Measurements from ENCODE around the gene SSR3. TPM values are rescaled to one million over a fixed set of nuclear protein-coding genes. Genes with fewer than 3 reads are reported as not detected.

The SSR3 gene
- total RNA-seq, 1 donor from 2014 or later = 290 TPM

- peak; percentile 98 for DNase-seq
Measured at GRCh38 chr3:156535162-156535627, 19.7 kb downstream of the SSR3 start.

GRCh38 chr3:156533205-156533604, 21.7 kb downstream of the SSR3 start:
- DNase-seq = no peak

GRCh38 chr3:156532730-156533129, 22.2 kb downstream of the SSR3 start:
- no peak for DNase-seq

GRCh38 chr3:156530980-156531379, 23.9 kb downstream of the SSR3 start:
- DNase-seq = no peak

GRCh38 chr3:156527060-156527459, 27.9 kb downstream of the SSR3 start:
- no peak for DNase-seq

- DNase-seq = no peak
Measured at GRCh38 chr3:156525808-156526207, 29.1 kb downstream of the SSR3 start.

- DNase-seq = no peak
Measured at GRCh38 chr3:156522673-156523072, 32.2 kb downstream of the SSR3 start.

GRCh38 chr3:156519758-156520162, 35.2 kb downstream of the SSR3 start:
- no peak for DNase-seq

- DNase-seq = no peak
Measured at GRCh38 chr3:156518726-156519125, 36.2 kb downstream of the SSR3 start.

GRCh38 chr3:156516961-156517360, 38.0 kb downstream of the SSR3 start:
- DNase-seq = no peak

- DNase-seq = no peak
Measured at GRCh38 chr3:156516284-156516683, 38.6 kb downstream of the SSR3 start.

- no peak for DNase-seq
Measured at GRCh38 chr3:156513619-156514018, 41.3 kb downstream of the SSR3 start.

GRCh38 chr3:156511987-156512677, 42.8 kb downstream of the SSR3 start:
- no peak for DNase-seq

GRCh38 chr3:156509189-156510174, 45.4 kb downstream of the SSR3 start:
- peak; percentile 78 for DNase-seq

- DNase-seq = no peak
Measured at GRCh38 chr3:156507285-156507684, 47.6 kb downstream of the SSR3 start.

- DNase-seq = no peak
Measured at GRCh38 chr3:156498307-156498706, 56.6 kb downstream of the SSR3 start.

GRCh38 chr3:156497326-156497725, 57.6 kb downstream of the SSR3 start:
- DNase-seq = no peak

- DNase-seq = peak; percentile 46
Measured at GRCh38 chr3:156495816-156496215, 59.1 kb downstream of the SSR3 start.

GRCh38 chr3:156493887-156494286, 61.0 kb downstream of the SSR3 start:
- no peak for DNase-seq

- no peak for DNase-seq
Measured at GRCh38 chr3:156492801-156493261, 62.1 kb downstream of the SSR3 start.

GRCh38 chr3:156491192-156491591, 63.7 kb downstream of the SSR3 start:
- no peak for DNase-seq

Data from dermis blood vessel endothelial cell (primary cell).